HuH-7 (cell line): ENCODE data around the gene AEBP1.

ENCODE experiments used
- DNase-seq: peaks from one replicate; pipeline ENCODE4 v3.0.0; 2011; ENCODE audit warnings: low spot score

AEBP1 gene

DNA sequence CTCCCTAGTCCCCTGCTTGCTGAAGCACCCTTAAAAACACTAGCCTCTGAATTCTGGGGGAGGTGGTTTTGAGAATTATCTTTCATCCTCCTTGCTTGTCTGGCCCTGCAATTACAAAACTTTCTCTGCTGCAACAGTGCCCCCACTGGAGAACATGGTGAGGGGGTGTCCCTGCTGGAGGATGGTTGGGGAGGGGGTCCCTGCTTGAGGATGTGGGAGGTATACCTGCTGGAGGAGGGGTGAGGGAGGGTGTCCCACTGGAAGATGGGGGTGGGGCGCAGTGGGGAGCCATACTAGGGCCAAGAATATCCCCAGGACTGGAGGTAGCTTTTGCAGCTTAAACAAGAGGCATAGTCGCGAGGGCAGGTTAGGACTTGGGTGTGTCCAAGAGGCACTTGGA lies 18.6 kb upstream of the AEBP1 start:
- DNase-seq: no peak

DNA sequence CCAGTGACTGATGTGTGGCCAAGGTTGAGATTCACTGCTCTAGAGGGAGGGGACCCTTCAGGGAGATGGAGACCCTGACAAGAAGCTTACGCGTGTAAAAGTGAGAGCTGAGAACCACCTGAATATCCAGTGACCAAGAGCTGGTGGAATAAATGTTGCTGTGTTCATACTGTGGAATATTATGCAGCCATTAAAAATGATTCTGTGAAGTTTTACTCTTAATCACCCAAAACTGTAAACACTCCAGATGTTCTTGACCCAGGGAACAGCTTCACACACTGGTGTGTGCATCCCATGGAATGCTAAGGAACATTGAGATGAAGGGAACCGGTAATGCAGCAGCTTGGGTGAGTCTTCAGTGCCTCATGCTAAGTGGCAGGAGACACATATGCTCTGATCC lies 17.5 kb upstream of the AEBP1 start:
- DNase-seq: no peak

GRCh38 chr7:44087911-44088838 lies 16.0 kb upstream of the AEBP1 start:
- DNase-seq: no peak

DNA sequence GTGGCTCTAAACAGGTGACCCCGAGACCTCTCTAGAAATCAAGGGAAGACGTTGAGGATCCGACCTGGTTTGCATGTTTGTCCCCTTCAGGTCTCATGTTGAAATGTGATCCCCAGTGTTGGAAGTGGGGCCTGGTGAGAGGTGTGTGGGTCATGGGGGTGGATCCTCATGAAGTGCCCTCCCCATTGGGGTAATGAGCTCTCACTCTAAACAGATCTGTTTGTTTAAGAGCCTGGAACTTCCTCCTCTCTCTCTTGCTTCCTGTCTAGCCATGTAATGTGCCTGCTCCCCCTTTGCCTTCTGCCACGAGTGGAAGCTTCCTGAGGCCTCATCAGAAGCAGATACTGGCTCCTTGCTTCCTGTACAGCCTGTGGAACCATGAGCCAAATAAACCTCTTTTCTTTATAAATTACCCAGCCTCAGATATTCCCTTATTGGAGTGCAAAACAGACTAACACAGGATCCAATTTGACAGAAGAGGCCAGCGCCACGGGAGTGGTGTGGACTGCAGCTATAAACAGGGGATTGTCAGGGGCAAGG lies 11.0 kb upstream of the AEBP1 start:
- DNase-seq: no peak

GRCh38 chr7:44094365-44094764 lies 9.8 kb upstream of the AEBP1 start:
- DNase-seq: no peak

- no peak for DNase-seq
These were observed 9.1 kb upstream of the AEBP1 start for GRCh38 chr7:44094883-44095592.

DNA sequence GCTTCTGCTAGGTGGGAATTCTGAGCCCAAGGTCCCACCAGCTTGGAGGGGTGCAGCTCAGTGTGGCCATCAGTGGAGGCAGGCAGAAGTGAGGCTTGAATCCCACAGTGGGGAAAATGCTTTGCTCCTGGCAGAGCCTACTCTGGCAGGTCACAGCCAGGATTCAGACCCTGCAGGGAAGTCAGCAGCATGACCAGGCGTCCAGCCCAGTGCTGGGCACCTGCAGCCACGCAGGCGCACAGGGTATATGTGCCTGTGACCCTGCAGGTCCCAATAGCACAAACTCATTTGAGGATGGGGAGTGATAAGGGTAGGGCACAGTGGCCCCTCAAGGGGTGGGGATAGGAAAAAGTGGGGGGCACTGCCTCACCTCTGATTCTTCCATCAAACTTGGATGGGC lies 8.4 kb upstream of the AEBP1 start:
- DNase-seq: no peak

DNA sequence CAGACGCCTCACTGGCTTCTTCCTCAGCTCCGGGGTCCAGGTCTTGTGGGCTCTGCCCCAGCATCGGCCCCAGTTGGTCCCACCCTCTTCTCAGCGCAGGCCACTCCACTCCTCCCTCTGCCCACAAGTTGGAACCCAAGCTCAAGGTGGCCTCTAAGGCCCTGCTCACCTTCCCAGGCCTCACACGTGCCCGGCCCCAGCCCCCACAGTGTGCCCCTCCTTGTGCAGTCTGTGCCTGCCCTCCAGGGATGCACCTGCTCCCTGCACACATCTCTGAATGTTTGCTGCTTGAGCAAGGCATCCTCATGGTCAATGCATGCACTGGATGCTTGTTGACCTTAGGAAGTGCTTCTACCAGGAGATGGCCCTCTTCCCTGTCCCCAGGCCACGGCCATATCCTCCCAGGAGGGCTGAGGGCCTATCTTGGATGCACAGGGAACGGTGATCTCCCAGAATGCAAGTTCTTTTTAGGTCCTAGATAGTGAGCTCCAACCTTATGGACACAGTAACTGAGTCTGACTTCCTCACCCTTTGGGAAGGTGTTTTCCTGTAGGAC lies 7.7 kb upstream of the AEBP1 start:
- no peak for DNase-seq

GRCh38 chr7:44097064-44097932 lies 6.8 kb upstream of the AEBP1 start:
- no peak for DNase-seq

DNA sequence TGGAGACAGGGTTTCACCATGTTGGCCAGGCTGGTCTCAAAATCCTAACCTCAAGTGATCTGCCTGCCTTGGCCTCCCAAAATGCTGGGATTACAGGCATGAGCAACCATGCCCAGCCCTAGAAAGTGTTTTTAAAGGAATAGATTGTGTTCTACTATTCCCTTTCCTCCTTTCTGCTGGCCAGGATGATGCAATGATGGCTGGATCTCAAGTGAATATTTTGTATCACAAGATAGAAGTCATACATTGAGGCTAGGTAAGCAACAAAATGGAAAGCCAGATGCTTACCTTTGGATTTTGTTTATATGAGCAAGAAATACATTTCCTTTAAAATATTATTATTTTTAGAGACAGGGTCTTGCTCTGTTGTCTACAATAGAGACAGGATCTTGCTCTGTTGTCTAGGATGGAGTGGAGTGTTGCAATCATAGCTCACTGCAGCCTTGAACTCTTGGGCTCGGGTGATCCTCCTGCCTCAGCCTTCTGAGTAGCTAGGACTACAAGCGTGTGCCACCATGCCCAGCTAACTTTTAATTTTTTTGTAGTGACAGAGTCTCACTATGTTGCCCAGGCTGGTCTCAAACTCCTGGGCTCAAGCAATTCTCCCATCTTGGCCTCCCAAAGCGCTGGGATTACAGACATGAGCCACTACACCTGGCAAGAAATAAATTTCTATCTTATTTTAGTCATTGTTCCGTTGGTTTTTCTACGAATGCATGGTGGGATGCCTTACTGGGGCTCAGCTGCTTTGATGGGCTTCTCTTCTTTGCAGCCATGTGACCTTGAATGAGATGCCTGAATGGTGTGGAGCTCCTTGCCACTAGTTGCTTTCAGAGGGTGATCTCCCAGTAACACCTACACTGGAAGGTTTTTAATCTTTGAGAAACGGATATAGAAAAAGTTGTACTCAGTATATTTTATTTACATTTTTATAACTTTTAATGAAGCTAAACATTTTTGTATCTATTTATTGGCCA lies 5.8 kb upstream of the AEBP1 start:
- DNase-seq: no peak

GRCh38 chr7:44099669-44100068 lies 4.5 kb upstream of the AEBP1 start:
- no peak for DNase-seq

- DNase-seq: no peak
These were observed 3.5 kb upstream of the AEBP1 start for GRCh38 chr7:44100458-44101302.

- DNase-seq: no peak
These were observed 2.7 kb upstream of the AEBP1 start for GRCh38 chr7:44101303-44101965.

DNA sequence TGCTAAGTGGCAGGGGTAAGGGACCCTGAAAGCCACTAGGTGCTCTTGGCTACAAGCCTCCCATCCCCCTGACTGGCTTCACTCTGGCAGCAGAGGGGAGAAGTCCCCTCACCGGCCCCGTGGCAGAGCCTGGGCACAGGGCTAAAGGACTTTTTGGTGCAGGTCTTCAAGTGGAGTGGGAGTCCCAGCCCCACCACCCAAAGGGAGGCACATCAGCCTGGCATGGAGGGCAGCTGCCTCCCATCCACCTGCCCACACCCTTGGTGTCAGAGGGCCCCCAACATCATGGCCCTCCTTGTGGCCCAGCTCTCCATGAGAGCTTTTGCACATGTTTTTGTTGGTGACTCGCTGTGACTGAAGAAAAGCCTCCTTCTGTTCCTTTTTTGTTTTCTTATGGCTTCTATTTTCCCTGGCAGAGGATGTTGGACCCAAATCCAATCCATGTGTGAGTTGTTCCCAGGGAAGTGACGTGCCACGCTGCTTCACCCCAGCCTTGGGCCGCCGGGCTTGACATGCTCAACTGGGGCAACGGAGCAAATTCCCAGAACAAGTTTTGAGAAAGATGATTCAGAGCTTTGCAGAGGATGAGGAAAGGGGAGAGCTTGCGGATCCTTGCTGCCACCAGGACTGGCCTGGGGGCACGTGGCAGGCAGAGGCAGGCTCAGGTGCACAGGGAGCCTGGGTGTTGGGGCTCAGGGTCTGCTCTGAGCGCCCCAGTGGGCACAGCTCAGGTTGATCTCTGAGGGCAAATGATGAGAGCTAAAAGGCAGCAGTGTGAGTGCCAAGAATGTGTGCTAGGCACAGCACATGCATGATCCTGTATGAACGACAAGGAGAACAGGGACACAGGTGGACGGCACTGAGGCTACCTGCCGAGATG lies 1.9 kb upstream of the AEBP1 start:
- no peak for DNase-seq

DNA sequence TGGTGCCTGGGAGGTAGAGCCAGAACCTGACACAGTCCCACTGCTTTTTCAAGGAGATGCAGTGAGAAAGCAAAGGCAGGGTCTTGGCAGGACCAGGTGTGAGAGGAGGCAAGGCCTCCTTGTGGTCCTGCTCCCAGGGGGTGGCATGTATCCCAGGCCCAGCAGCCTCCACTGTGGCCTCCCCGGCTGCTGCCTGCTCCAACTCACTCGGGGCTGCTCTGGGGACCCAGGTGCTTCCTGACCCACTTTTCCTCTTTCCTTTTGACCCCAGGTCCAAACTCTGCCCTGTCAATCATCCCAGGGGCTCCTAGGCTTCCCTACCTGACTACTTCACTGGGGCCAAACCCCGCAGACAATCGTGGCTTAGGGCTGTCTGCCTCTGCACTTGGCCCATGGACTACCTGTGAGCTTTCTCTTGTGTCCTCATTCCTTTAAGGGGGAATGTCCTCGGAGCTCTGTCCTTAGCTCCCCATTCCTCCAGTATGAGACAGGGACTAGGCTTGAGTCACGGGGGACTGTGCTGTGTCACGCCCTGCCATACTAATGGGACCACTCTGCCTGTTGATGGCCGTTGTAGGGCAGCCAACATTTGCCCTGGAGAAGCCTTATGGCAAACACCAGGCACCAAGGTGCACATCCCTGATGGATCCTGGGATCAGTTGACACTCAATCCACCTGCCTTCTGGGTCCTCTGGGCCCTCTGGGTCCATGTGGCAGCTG lies 1.1 kb upstream of the AEBP1 start:
- no peak for DNase-seq

DNA sequence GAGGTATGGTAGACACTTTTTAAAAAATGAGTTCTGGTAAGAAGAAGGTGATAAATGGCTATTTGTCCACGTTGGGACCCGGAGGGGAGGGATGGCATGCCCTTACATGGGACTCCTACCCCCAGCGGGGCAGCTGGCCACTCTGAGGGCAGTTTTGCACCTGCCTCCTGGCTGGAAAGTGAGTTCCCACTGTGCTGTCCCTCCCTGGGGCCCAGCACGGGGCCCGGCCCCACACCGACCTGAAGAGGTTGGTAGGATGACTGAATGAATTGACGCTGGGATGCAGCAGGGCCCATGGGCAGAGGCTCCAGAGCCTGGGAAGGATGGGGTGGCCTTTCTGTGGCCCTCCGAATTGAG lies 601 bp upstream of the AEBP1 start:
- no peak for DNase-seq
